Measurements from ENCODE around the gene PDCD11.

The PDCD11 gene

GRCh38 chr10:103466734-103467133 lies 70.3 kb downstream of the PDCD11 start:
- H3K9me2 ChIP-seq (replicated peaks; ENCODE audit: low read depth, low read length) = no peaks in the 10 kb centered on the region
- H2AFZ ChIP-seq (ENCODE audit: low read length) = no peak overlapping the region
- no peak overlapping the region for H3K9ac ChIP-seq (ENCODE audit: low read depth, low read length, poor library complexity, severe bottlenecking)
- H4K20me1 ChIP-seq (ENCODE audit: insufficient read depth, low read length, poor library complexity, severe bottlenecking) = no peaks in the 10 kb centered on the region
- H3K4me1 ChIP-seq (ENCODE audit: insufficient read depth, low read length, poor library complexity, severe bottlenecking) = peaks cover 47% of the 10 kb centered on the region
- H3K4me3 ChIP-seq (ENCODE audit: low read length, poor library complexity, severe bottlenecking) = no peak overlapping the region
- TF ChIP-seq, protein P1, sequence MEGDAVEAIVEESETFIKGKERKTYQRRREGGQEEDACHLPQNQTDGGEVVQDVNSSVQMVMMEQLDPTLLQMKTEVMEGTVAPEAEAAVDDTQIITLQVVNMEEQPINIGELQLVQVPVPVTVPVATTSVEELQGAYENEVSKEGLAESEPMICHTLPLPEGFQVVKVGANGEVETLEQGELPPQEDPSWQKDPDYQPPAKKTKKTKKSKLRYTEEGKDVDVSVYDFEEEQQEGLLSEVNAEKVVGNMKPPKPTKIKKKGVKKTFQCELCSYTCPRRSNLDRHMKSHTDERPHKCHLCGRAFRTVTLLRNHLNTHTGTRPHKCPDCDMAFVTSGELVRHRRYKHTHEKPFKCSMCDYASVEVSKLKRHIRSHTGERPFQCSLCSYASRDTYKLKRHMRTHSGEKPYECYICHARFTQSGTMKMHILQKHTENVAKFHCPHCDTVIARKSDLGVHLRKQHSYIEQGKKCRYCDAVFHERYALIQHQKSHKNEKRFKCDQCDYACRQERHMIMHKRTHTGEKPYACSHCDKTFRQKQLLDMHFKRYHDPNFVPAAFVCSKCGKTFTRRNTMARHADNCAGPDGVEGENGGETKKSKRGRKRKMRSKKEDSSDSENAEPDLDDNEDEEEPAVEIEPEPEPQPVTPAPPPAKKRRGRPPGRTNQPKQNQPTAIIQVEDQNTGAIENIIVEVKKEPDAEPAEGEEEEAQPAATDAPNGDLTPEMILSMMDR (conservative IDR thresholded peaks at IDR 0.05; ENCODE audit: low read length) = no peak
- no peak for TF ChIP-seq EZH2phosphoT487 (IDR thresholded peaks at IDR 0.05; ENCODE audit: borderline replicate concordance)
- no peak overlapping the region for H3K4me2 ChIP-seq (ENCODE audit: low read depth, low read length, poor library complexity, severe bottlenecking)
- no peaks in the 10 kb centered on the region for H3K36me3 ChIP-seq (ENCODE audit: insufficient read depth, low read length)
- H3K79me2 ChIP-seq (ENCODE audit: insufficient read depth, low read length) = no peaks in the 10 kb centered on the region
- H3F3A ChIP-seq (ENCODE audit: low read depth) = peaks cover 3% of the 10 kb centered on the region; the same call in 1 of the 2 replicates
- no peaks in the 10 kb centered on the region for H3K27me3 ChIP-seq (ENCODE audit: insufficient read depth, low read length, poor library complexity, severe bottlenecking)
- no peaks in the 10 kb centered on the region for H3K9me3 ChIP-seq (ENCODE audit: insufficient read depth, low read depth, low read length)

- H2AFZ ChIP-seq (ENCODE audit: low read length) = 0 out of 2 replicates have a peak overlapping the region, but pooled peaks have one; percentile 32
- no peaks in the 10 kb centered on the region for H3K79me2 ChIP-seq (ENCODE audit: insufficient read depth, low read length)
- no peak overlapping the region for H3K4me3 ChIP-seq (ENCODE audit: low read length, poor library complexity, severe bottlenecking)
- TF ChIP-seq, protein P1 (conservative IDR thresholded peaks at IDR 0.05; ENCODE audit: low read length) = no peak
- TF ChIP-seq EZH2phosphoT487 (IDR thresholded peaks at IDR 0.05; ENCODE audit: borderline replicate concordance) = no peak
- no peaks in the 10 kb centered on the region for H3K36me3 ChIP-seq (ENCODE audit: insufficient read depth, low read length)
- no peaks in the 10 kb centered on the region for H4K20me1 ChIP-seq (ENCODE audit: insufficient read depth, low read length, poor library complexity, severe bottlenecking)
- no peaks in the 10 kb centered on the region for H3K9me2 ChIP-seq (replicated peaks; ENCODE audit: low read depth, low read length)
- H3K4me1 ChIP-seq (ENCODE audit: insufficient read depth, low read length, poor library complexity, severe bottlenecking) = peaks cover 53% of the 10 kb centered on the region
- peaks cover 6% of the 10 kb centered on the region; the same call in 1 of the 2 replicates for H3F3A ChIP-seq (ENCODE audit: low read depth)
- H3K9me3 ChIP-seq (ENCODE audit: insufficient read depth, low read depth, low read length) = no peaks in the 10 kb centered on the region
- H3K27me3 ChIP-seq (ENCODE audit: insufficient read depth, low read length, poor library complexity, severe bottlenecking) = no peaks in the 10 kb centered on the region
- no peak overlapping the region for H3K9ac ChIP-seq (ENCODE audit: low read depth, low read length, poor library complexity, severe bottlenecking)
- H3K4me2 ChIP-seq (ENCODE audit: low read depth, low read length, poor library complexity, severe bottlenecking) = no peak overlapping the region
Measured at GRCh38 chr10:103467406-103467805, 71.0 kb downstream of the PDCD11 start.

DNA sequence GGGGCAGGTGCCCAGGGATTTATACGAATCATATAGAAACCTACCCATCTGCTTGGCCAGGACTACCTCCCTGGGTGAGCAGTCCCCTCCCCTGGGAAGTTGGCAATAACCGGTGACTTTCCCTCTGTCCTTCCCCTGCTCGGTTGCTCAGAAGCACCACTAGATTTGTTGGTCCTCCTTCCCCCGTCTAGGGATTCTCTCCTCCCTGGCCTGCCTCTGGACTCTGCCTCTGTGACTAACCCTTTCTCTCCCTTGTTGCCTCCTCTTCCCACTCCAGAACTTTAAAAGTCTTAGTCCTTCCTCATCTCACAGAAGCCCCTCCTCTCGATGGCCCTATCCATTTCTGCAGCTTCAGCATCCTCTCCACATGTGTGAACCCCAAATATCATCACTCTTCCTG lies 72.8 kb downstream of the PDCD11 start:
- Histone ChIP-seq H3K4me2 (ENCODE audit: low read depth, low read length, poor library complexity, severe bottlenecking) (no peak overlapping the region), H3K79me2 (ENCODE audit: insufficient read depth, low read length) (no peaks in the 10 kb centered on the region), H4K20me1 (ENCODE audit: insufficient read depth, low read length, poor library complexity, severe bottlenecking) (no peaks in the 10 kb centered on the region), H3K9me3 (ENCODE audit: insufficient read depth, low read depth, low read length) (no peaks in the 10 kb centered on the region), H3K36me3 (ENCODE audit: insufficient read depth, low read length) (no peaks in the 10 kb centered on the region), H3F3A (ENCODE audit: low read depth) (peaks cover 6% of the 10 kb centered on the region; the same call in 1 of the 2 replicates), H3K27me3 (ENCODE audit: insufficient read depth, low read length, poor library complexity, severe bottlenecking) (no peaks in the 10 kb centered on the region), H3K9me2 (replicated peaks; ENCODE audit: low read depth, low read length) (no peaks in the 10 kb centered on the region), H3K9ac (ENCODE audit: low read depth, low read length, poor library complexity, severe bottlenecking) (no peak overlapping the region), H2AFZ (ENCODE audit: low read length) (no peak overlapping the region), H3K4me3 (ENCODE audit: low read length, poor library complexity, severe bottlenecking) (no peak overlapping the region), H3K4me1 (ENCODE audit: insufficient read depth, low read length, poor library complexity, severe bottlenecking) (peaks cover 62% of the 10 kb centered on the region)
- TF ChIP-seq, protein P1 (conservative IDR thresholded peaks at IDR 0.05; ENCODE audit: low read length) = no peak
- no peak for TF ChIP-seq EZH2phosphoT487 (IDR thresholded peaks at IDR 0.05; ENCODE audit: borderline replicate concordance)
